DOHH2 (cell line): ENCODE data around the gene ACOX3.
A peak's percentile ranks its signal among the peaks of the same experiment; 100 is the strongest.

ENCODE experiments used
- H3F3A ChIP-seq: fragments of 200-600 bp; sonication (generic), shearing (Covaris generic); 2 replicates; pipeline ENCODE4 v1.6.0; 2016; ENCODE audit warnings: antibody characterized with exemption, mild to moderate bottlenecking; ENCODE audit not compliant: control insufficient read depth, insufficient read depth
- H3K27ac ChIP-seq: fragments of 200-600 bp; sonication (generic); 2 replicates; pipeline ENCODE4 v1.5.1; 2014; ENCODE audit warnings: low read depth, mild to moderate bottlenecking, low read length, moderate library complexity
- H3K27me3 ChIP-seq: fragments of 200-600 bp; sonication (generic); 2 replicates; pipeline ENCODE4 v1.6.1; 2014; ENCODE audit warnings: mild to moderate bottlenecking, low read length, mixed read lengths; ENCODE audit not compliant: control insufficient read depth
- H3K36me3 ChIP-seq: fragments of 200-600 bp; sonication (generic); 2 replicates; pipeline ENCODE4 v1.6.1; 2014; ENCODE audit warnings: mild to moderate bottlenecking, low read length, moderate library complexity, mixed read lengths; ENCODE audit not compliant: control insufficient read depth
- H3K4me1 ChIP-seq: fragments of 200-600 bp; sonication (generic); 2 replicates; pipeline ENCODE4 v1.6.1; 2014; ENCODE audit warnings: mild to moderate bottlenecking, low read length, mixed read lengths; ENCODE audit not compliant: control insufficient read depth
- H3K4me2 ChIP-seq: fragments of 200-600 bp; sonication (generic); 2 replicates; pipeline ENCODE4 v1.6.0; 2014; ENCODE audit warnings: mild to moderate bottlenecking, low read length, moderate library complexity
- H3K4me3 ChIP-seq: fragments of 200-600 bp; sonication (generic); 2 replicates; pipeline ENCODE4 v1.5.1; 2014; ENCODE audit warnings: mild to moderate bottlenecking, low read length, mixed read lengths
- H3K79me2 ChIP-seq: fragments of 200-600 bp; sonication (generic); 2 replicates; pipeline ENCODE4 v1.6.1; 2014; ENCODE audit warnings: mild to moderate bottlenecking, low read length, mixed read lengths; ENCODE audit not compliant: control insufficient read depth
- H3K9me2 ChIP-seq: fragments of 200-600 bp; sonication (generic); replicated peaks from 2 replicates; pipeline ENCODE4 v1.6.1; 2014; ENCODE audit warnings: mild to moderate bottlenecking, low read length, mixed read lengths; ENCODE audit not compliant: control insufficient read depth
- H3K9me3 ChIP-seq: fragments of 200-600 bp; sonication (generic); 2 replicates; pipeline ENCODE4 v1.6.1; 2014; ENCODE audit warnings: antibody characterized with exemption, low read length, mixed read lengths; ENCODE audit not compliant: control insufficient read depth, insufficient read depth
- H4K20me1 ChIP-seq: fragments of 200-600 bp; sonication (generic); 2 replicates; pipeline ENCODE4 v1.6.0; 2014; ENCODE audit warnings: low read depth, mild to moderate bottlenecking, antibody characterized with exemption, low read length, moderate library complexity; ENCODE audit not compliant: control insufficient read depth, insufficient read depth
- CTCF ChIP-seq: fragments of 200-600 bp; sonication (generic); IDR thresholded peaks from one replicate; pipeline ENCODE4 v1.5.1; 2014; ENCODE audit warnings: antibody characterized with exemption, mild to moderate bottlenecking, low read depth, low read length; ENCODE audit not compliant: poor library complexity, severe bottlenecking
- EZH2phosphoT487 ChIP-seq: fragments of 200-600 bp; sonication (generic); IDR thresholded peaks from 2 replicates; pipeline ENCODE4 v1.6.1; 2017; ENCODE audit warnings: borderline replicate concordance, mild to moderate bottlenecking, antibody characterized with exemption, low read length, moderate library complexity, mixed read lengths

The ACOX3 gene

DNA sequence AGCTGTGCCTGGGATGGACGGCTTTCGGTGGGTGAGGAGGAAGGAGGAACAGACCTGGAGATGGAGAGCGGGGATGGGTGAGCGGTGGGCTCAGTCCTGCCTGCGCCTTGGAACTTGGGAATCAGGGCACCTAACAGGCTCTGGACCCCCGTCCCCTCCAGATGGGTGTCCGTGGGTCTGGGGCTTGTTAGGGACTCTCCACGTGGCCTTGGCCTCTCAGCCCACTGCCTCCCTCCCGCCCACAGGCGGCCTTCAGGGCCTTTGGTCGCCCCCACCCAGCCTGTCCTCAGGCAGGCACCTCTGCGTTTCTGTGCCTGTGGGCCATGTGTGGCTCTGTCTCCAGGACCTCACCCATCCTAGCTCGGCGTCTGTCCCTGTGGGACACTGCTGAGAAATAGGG, 29.0 kb upstream of the ACOX3 start:
- Histone ChIP-seq H4K20me1 (no peaks in the 10 kb centered on the region), H3F3A (no peaks in the 10 kb centered on the region), H3K9me3 (no peaks in the 10 kb centered on the region), H3K4me1 (no peaks in the 10 kb centered on the region), H3K4me3 (no peak overlapping the region), H3K4me2 (no peak overlapping the region), H3K27me3 (no peaks in the 10 kb centered on the region), H3K79me2 (no peaks in the 10 kb centered on the region), H3K36me3 (peaks cover 33% of the 10 kb centered on the region), H3K27ac (no peak overlapping the region), H3K9me2 (no peaks in the 10 kb centered on the region)
- no peak for TF ChIP-seq CTCF
- TF ChIP-seq EZH2phosphoT487, result no peak

- H3K4me3 ChIP-seq, result no peak overlapping the region
- H3K27me3 ChIP-seq, result no peaks in the 10 kb centered on the region
- H3K27ac ChIP-seq, result no peak overlapping the region
- TF ChIP-seq EZH2phosphoT487 (no peak), CTCF (peak; percentile 92)
- no peaks in the 10 kb centered on the region for H3K79me2 ChIP-seq
- H3K4me1 ChIP-seq, result no peaks in the 10 kb centered on the region
- no peaks in the 10 kb centered on the region for H3K9me3 ChIP-seq
- H3K9me2 ChIP-seq, result no peaks in the 10 kb centered on the region
- no peaks in the 10 kb centered on the region for H3F3A ChIP-seq
- no peaks in the 10 kb centered on the region for H4K20me1 ChIP-seq
- H3K36me3 ChIP-seq, result peaks cover 35% of the 10 kb centered on the region
- H3K4me2 ChIP-seq, result no peak overlapping the region
These were observed 28.4 kb upstream of the ACOX3 start for GRCh38 chr4:8468746-8469535.

- H3K9me2 ChIP-seq, result no peaks in the 10 kb centered on the region
- H3K27me3 ChIP-seq, result no peaks in the 10 kb centered on the region
- no peak for TF ChIP-seq EZH2phosphoT487
- no peak for TF ChIP-seq CTCF
- H3K4me3 ChIP-seq, result no peak overlapping the region
- no peaks in the 10 kb centered on the region for H3F3A ChIP-seq
- no peaks in the 10 kb centered on the region for H3K9me3 ChIP-seq
- peaks cover 46% of the 10 kb centered on the region for H3K36me3 ChIP-seq
- H3K27ac ChIP-seq, result no peak overlapping the region
- no peaks in the 10 kb centered on the region; the same call in 1 of the 2 replicates for H3K4me1 ChIP-seq
- no peak overlapping the region for H3K4me2 ChIP-seq
- no peaks in the 10 kb centered on the region for H3K79me2 ChIP-seq
- H4K20me1 ChIP-seq, result no peaks in the 10 kb centered on the region
These were observed 26.5 kb upstream of the ACOX3 start for GRCh38 chr4:8467016-8467415.
